WERI-Rb-1 (cell line): ENCODE data around the gene DNAI1.

Source experiments
- DNase-seq: peaks from one replicate; pipeline ENCODE4 v3.0.0-alpha.2; 2020
- H3K27ac ChIP-seq: fragments of 250-450 bp; sonication (Bioruptor Pico); 2 replicates; pipeline ENCODE4 v1.5.1; 2020; ENCODE audit warnings: mild to moderate bottlenecking, moderate library complexity
- H3K27me3 ChIP-seq: fragments of 250-450 bp; sonication (Bioruptor Pico); 2 replicates; pipeline ENCODE4 v1.5.1; 2021; ENCODE audit warnings: mild to moderate bottlenecking, low read depth, moderate library complexity; ENCODE audit not compliant: insufficient read depth, severe bottlenecking
- H3K36me3 ChIP-seq: fragments of 250-450 bp; sonication (Bioruptor Pico); 2 replicates; pipeline ENCODE4 v1.5.1; 2020; ENCODE audit warnings: mild to moderate bottlenecking, moderate library complexity
- H3K4me3 ChIP-seq: 2 replicates; pipeline ENCODE4 v1.5.1; 2011; ENCODE audit warnings: low read depth, mild to moderate bottlenecking, control low read depth, low read length
- H3K9me3 ChIP-seq: fragments of 250-450 bp; sonication (Bioruptor Pico); 2 replicates; pipeline ENCODE4 v1.5.1; 2021; ENCODE audit warnings: mild to moderate bottlenecking, moderate library complexity; ENCODE audit not compliant: severe bottlenecking
- TF ChIP-seq, protein P1 (sequence below): IDR thresholded peaks from 2 replicates; pipeline ENCODE4 v1.5.1; 2011; ENCODE audit warnings: low read depth, mild to moderate bottlenecking, control low read depth, inconsistent platforms, low read length

The DNAI1 gene

DNA sequence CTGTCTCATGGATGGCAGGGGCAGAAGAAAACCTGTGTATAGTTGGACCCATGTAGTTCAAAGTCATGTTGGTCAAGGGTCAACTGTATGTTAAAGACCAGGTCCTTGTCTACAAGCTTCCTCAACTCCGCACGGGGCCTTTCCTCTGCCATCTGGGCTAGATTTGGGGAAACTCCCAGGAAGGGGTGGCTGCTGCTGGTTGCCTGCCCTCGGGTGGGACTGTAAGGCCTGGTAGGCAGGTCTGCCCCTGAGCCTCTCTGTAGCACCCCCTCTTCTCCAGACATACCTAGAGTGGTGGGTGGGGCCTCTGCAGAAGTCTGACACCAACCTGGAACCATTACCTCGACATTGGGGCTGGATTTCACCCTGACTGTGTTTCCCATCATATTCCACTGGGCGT, 49.0 kb downstream of the DNAI1 start:
- DNase-seq, result no peak
- H3K4me3 ChIP-seq, result no peak overlapping the region
- peaks cover 20% of the 10 kb centered on the region for H3K9me3 ChIP-seq
- H3K36me3 ChIP-seq, result no peaks in the 10 kb centered on the region
- peaks cover 15% of the 10 kb centered on the region for H3K27me3 ChIP-seq
- H3K27ac ChIP-seq, result no peak overlapping the region
- TF ChIP-seq, protein P1, sequence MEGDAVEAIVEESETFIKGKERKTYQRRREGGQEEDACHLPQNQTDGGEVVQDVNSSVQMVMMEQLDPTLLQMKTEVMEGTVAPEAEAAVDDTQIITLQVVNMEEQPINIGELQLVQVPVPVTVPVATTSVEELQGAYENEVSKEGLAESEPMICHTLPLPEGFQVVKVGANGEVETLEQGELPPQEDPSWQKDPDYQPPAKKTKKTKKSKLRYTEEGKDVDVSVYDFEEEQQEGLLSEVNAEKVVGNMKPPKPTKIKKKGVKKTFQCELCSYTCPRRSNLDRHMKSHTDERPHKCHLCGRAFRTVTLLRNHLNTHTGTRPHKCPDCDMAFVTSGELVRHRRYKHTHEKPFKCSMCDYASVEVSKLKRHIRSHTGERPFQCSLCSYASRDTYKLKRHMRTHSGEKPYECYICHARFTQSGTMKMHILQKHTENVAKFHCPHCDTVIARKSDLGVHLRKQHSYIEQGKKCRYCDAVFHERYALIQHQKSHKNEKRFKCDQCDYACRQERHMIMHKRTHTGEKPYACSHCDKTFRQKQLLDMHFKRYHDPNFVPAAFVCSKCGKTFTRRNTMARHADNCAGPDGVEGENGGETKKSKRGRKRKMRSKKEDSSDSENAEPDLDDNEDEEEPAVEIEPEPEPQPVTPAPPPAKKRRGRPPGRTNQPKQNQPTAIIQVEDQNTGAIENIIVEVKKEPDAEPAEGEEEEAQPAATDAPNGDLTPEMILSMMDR, result no peak

GRCh38 chr9:34507966-34508365, 49.4 kb downstream of the DNAI1 start:
- no peaks in the 10 kb centered on the region for H3K36me3 ChIP-seq
- H3K9me3 ChIP-seq, result peaks cover 20% of the 10 kb centered on the region
- TF ChIP-seq, protein P1, result no peak
- H3K27ac ChIP-seq, result no peak overlapping the region
- no peak for DNase-seq
- H3K4me3 ChIP-seq, result no peak overlapping the region
- H3K27me3 ChIP-seq, result peaks cover 15% of the 10 kb centered on the region

DNA sequence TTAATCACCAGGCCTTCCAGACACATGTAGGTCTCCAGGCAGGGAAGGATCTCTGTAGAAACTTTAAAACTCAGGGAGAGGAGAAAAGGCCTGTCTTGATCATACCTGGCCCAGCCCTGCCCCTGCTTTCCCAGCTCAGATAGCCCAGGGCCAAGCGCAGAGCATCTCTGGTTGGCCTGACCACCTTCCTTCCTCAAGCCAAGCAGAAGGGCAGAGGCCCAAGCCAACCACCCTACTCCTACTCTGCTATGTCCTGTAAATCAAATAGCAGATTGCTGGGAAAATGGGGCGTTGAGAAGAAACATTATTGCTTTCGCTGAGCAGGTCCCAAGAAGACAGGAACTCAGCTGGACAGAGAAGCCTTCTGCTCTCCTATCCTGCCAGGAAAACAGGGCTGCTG, 49.9 kb downstream of the DNAI1 start:
- Histone ChIP-seq H3K4me3 (no peak overlapping the region), H3K27ac (no peak overlapping the region), H3K27me3 (peaks cover 11% of the 10 kb centered on the region), H3K36me3 (no peaks in the 10 kb centered on the region), H3K9me3 (peaks cover 16% of the 10 kb centered on the region)
- no peak for DNase-seq
- TF ChIP-seq, protein P1, result no peak

DNA sequence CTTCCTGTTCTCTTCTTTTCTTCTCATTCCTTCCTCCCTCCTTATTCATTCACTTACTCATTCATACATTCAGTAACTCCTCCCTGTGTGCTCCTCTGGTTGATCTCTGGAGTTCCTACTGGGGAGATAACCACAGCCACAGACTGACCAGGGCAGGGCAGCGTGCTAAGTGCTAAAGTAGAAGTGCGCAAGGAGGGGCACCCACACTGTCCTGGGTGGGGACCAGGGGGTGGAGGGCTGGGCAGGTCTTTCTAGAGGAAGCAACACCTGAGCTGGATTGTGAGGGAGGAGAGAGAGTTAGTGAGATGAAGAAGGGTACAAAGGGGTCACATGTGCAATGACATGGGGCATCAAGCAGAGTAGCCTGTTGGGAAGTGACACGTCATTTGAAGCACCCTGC, 50.3 kb downstream of the DNAI1 start:
- H3K27ac ChIP-seq, result no peak overlapping the region
- TF ChIP-seq, protein P1, result no peak
- DNase-seq, result no peak

DNA sequence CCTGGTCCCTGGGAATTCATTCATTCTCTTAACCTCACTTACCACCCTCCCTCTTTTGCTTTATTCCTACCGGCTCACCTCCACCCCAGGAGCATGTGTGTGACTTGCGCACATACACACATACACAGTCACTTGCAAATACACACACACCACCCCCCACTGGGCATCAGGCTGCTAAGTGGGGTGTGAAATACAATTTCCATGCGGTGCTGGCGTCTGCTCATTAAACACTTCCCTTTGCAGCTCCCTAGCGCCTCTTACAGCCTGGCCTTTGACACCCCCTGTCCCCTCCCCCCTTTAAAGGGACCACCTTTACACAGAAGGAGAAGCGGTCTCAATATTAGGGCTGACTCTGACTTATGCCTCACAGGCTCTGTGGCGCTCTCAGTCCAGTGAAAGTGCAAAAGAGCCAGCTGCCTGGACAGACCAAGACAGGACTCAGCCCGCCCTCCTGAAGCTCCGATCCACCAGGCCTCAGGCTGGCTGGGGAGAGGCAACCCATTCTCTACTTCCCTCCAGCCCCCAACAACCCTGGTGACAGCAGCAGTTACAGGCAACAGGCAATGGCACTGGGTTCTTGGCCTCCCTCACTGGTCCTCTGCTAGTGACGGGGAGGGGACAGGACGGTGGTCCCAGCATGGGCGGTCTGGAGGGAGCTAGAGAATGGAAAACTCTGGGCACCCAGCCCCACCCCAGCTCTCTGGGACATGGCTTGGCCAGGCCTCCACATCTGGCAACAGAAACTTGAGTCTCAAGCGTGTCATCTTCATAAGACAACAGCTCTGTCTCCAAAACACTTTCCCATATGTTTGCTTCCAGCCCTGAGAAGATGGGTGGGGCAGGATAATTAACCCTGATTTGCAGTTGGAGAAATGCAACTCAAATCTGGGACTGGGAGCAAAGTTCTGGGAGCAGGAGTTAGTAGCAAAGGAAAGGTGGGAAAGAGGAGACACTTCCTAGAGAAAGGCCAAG, 52.2 kb downstream of the DNAI1 start:
- Histone ChIP-seq H3K4me3 (no peak overlapping the region), H3K36me3 (no peaks in the 10 kb centered on the region), H3K27me3 (peaks cover 7% of the 10 kb centered on the region), H3K27ac (no peak overlapping the region), H3K9me3 (no peaks in the 10 kb centered on the region)
- no peak for DNase-seq
- TF ChIP-seq, protein P1, result no peak

More for the DNA sequence above, 50.3 kb downstream of the DNAI1 start:
- H3K27me3 ChIP-seq, result peaks cover 7% of the 10 kb centered on the region
- peaks cover 12% of the 10 kb centered on the region for H3K9me3 ChIP-seq
- no peak overlapping the region for H3K4me3 ChIP-seq
- no peaks in the 10 kb centered on the region for H3K36me3 ChIP-seq
